HepG2 (cell line): ENCODE data around the gene RIMOC1. TPM values are rescaled to one million over a fixed set of nuclear protein-coding genes. Genes with fewer than 3 reads are reported as not detected.
A peak's percentile ranks its signal among the peaks of the same experiment; 100 is the strongest.

ENCODE experiments used
- ARID4A ChIP-seq: sonication (generic); formaldehyde crosslinking; IDR thresholded peaks from 2 replicates; pipeline ENCODE4 v1.5.0; 2020; ENCODE audit warnings: mild to moderate bottlenecking, missing genetic modification reagents, borderline replicate concordance
- DNMT1 ChIP-seq: sonication (generic); formaldehyde crosslinking; IDR thresholded peaks from 2 replicates; pipeline ENCODE4 v1.5.1; 2020; ENCODE audit warnings: mild to moderate bottlenecking, missing genetic modification reagents
- EHMT2 ChIP-seq: fragments of 200-600 bp; sonication (generic); IDR thresholded peaks from 2 replicates; pipeline ENCODE4 v1.7.0; 2017; ENCODE audit warnings: antibody characterized with exemption, low read depth, low read length, borderline replicate concordance
- HIC2 ChIP-seq: sonication (generic); formaldehyde crosslinking; IDR thresholded peaks from 2 replicates; pipeline ENCODE4 v1.9.0; 2022; ENCODE audit warnings: low read depth, missing genetic modification reagents
- NCOA5 ChIP-seq: sonication (generic); formaldehyde crosslinking; IDR thresholded peaks from 2 replicates; pipeline ENCODE4 v1.4.0; 2020; ENCODE audit warnings: missing genetic modification reagents
- NRL ChIP-seq: sonication (generic); formaldehyde crosslinking; IDR thresholded peaks from 2 replicates; pipeline ENCODE4 v1.5.0; 2020; ENCODE audit warnings: missing genetic modification reagents, mild to moderate bottlenecking, moderate library complexity, borderline replicate concordance
- SETDB1 ChIP-seq: sonication (generic); formaldehyde crosslinking; IDR thresholded peaks from 2 replicates; pipeline ENCODE4 v1.5.1; 2020; ENCODE audit warnings: missing genetic modification reagents, mild to moderate bottlenecking, borderline replicate concordance
- TCF12 ChIP-seq, 2 experiments: fragments of 450-650 bp in 1 of 2; sonication (generic) in 1 of 2; formaldehyde crosslinking in 1 of 2; IDR thresholded peaks; 2 replicates each; pipeline versions ENCODE4 v1.6.1 to v1.8.0; 2017 to 2022; ENCODE audit warnings: antibody characterized with exemption in 1 of 2, mild to moderate bottlenecking in 1 of 2, missing genetic modification reagents in 1 of 2, moderate library complexity in 1 of 2
- ZNF24 ChIP-seq: fragments of 450-650 bp; IDR thresholded peaks from 2 replicates; pipeline ENCODE4 v1.6.1; 2017; ENCODE audit warnings: antibody characterized with exemption, mild to moderate bottlenecking
- ZNF367 ChIP-seq: sonication (generic); formaldehyde crosslinking; IDR thresholded peaks from 2 replicates; pipeline ENCODE4 v1.4.0; 2020; ENCODE audit warnings: missing genetic modification reagents, borderline replicate concordance
- ZNF563 ChIP-seq: sonication (generic); formaldehyde crosslinking; IDR thresholded peaks from 2 replicates; pipeline ENCODE4 v1.8.0; 2022; ENCODE audit warnings: mild to moderate bottlenecking, moderate library complexity, missing genetic modification reagents
- ZSCAN29 ChIP-seq: sonication (generic); formaldehyde crosslinking; conservative IDR thresholded peaks from 2 replicates; pipeline ENCODE4 v1.4.0; 2020; ENCODE audit warnings: mild to moderate bottlenecking, missing genetic modification reagents
- ZXDC ChIP-seq: sonication (generic); formaldehyde crosslinking; IDR thresholded peaks from 2 replicates; pipeline ENCODE4 v1.5.0; 2020; ENCODE audit warnings: mild to moderate bottlenecking, missing genetic modification reagents
- polyA plus RNA-seq, 8 experiments: library from polyadenylated mRNA; depleted of rRNA in 3 of 8; stranded (reverse) in 7 of 8; unstranded in 1 of 8; fragments of >200 nt; fragmentation: Illumina TruSeq in 4 of 8; extraction: Trizol in 4 of 8; gene quantifications; 2 replicates each; pipeline versions ENCODE4 v1.2.1 to v1.2.3, GENCODE V29; 2011 to 2016; ENCODE audit warnings: low read depth in 4 of 8, missing spikeins in 1 of 8, mixed read lengths in 1 of 8; ENCODE audit not compliant: insufficient read depth in 1 of 8
- total RNA-seq, 5 experiments: library from RNA; depleted of rRNA; stranded (reverse); fragments of >200 nt; fragmentation: Illumina TruSeq; extraction: Trizol; gene quantifications; 2 replicates each; pipeline ENCODE4 v1.2.3, GENCODE V29; 2016; ENCODE audit warnings: low read depth in 1 of 5

The RIMOC1 gene
- total and polyA plus RNA-seq, 2 of the 13 experiments (the other 11 are each of a cell fraction or from before 2014, with no cell fraction given) = 16.3 to 16.9 TPM

GRCh38 chr5:41924872-41925554, 20.9 kb downstream of the RIMOC1 start, which contains the start of gene FBXO4 (continued):
- TF ChIP-seq HIC2 (CRISPR knock-in tag) (no peak), ZNF563 (CRISPR knock-in tag) (peak; percentile 87), ZNF367 (CRISPR knock-in tag) (no peak), NCOA5 (CRISPR knock-in tag) (peak; percentile 49; the same call in 1 of the 2 replicates), ARID4A (CRISPR knock-in tag) (peak; percentile 87), NRL (CRISPR knock-in tag) (peak; percentile 83; the same call in 1 of the 2 replicates), SETDB1 (CRISPR knock-in tag) (no peak), DNMT1 (CRISPR knock-in tag) (no peak; the same call in 1 of the 2 replicates), ZNF24 (no peak), ZXDC (CRISPR knock-in tag) (peak; percentile 67; the same call in 1 of the 2 replicates), ZSCAN29 (CRISPR knock-in tag) (peak; percentile 85), EHMT2 (no peak), TCF12 (IDR thresholded peaks at IDR 0.05) (no peak), TCF12 (CRISPR knock-in tag; IDR thresholded peaks at IDR 0.05) (no peak)
